Measurements from ENCODE around the gene YOD1. TPM values are rescaled to one million over a fixed set of nuclear protein-coding genes. Genes with fewer than 3 reads are reported as not detected.
"Not testable (repeated sequence)": the region's sequence is repeated elsewhere in the genome, so short reads cannot be mapped to it uniquely, and the experiment has no call there.

Gene YOD1
- total RNA-seq, 1 donor from 2014 or later = 5.8 TPM

DNA sequence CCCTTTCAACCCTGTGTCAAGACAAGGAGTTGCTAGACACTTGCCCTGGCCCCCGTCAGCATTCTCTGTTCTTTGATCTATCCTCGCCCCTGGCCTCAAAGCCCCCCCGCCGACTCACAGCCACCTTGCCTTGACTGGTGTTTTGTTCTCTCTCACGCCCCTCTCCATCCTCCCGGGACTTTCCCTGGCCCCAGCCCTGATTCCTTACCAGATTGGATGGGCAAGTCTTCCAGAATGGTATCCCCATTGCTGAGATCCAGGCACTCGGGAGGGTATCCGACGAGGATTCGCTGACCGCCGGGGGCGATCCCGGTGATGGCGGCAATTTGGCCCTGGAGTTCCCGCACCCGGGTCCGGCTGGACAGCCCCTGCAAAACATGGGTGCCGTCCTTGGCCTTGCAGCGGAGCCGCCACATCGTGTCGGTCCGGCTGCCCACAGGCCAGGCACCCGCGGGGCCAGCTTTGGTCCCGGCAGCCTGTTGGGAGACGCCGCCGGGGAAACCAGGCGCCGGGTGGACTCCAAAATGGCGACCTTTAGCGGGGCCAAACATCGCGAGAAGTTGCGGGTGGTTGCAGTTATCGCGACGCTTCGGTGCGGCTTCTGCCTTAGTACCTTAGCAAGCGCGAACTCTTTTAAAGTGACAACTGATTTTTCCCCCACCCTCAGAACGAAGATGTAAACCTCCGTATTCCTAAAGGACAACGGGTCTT lies 373 bp downstream of the YOD1 start:
- peak; percentile 89 to 94 for DNase-seq (ENCODE audit: low read depth in 2 of 2)

DNA sequence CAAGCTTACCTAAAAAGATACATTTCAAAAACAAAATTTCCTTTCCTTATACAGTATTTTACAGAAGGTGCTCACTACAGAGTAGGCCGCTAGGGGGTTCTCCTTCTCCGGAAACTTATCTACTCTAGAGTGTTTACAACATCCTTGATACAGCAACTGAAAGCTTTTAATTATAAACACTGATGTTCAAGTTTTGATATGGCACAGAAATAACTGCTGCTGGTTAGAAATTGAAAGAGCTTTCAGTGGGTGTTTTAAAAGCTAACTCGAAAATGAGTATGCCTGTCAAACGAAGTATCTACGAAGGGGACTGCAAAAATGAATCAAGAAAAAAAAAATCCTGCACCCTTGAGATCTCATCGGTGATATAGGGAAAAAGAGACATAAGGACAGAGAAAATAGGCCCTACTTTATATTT lies 1.0 kb downstream of the YOD1 start:
- peak; percentile 59 to 65 for DNase-seq (ENCODE audit: low read depth in 2 of 2)

DNA sequence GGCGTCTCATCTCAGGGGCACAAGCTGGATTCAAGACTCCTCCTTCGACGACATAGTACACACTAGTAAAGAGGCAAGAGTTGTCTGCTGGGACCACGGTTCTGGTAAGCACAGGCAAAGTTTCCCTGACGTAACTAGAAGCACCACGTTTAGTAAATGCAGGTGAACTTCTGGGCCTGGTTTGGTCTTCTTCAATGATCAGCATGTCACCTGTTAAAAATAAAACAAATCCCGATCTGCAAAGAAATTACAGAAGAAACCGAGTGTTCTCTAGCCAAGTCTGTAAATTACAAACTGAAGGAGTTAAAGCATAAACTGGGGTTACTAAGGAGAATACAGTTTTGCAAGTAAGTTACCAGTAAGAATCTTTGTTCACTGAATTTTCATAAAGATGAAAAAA lies 1.5 kb downstream of the YOD1 start:
- DNase-seq (ENCODE audit: low read depth in 2 of 2) = no peak

DNA sequence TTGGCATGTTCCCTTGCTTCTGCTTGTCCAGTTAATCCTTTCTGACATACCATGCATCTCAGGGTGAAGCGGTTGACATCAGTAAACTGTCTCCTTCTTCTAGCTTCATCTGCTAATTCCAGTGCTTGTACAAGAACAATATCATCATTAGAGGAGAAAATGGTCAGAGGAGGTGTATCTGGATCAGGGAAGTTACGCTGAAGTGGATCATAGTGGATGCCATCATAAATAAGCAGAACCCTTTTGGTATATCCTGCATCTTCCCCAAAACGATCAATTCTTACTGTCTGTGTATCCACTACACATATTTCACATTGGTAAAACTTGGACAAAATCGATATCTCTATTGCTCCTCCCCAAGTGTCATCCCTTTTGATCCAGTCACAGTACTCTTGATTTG lies 2.0 kb downstream of the YOD1 start:
- no peak for DNase-seq (ENCODE audit: low read depth in 2 of 2)

DNA sequence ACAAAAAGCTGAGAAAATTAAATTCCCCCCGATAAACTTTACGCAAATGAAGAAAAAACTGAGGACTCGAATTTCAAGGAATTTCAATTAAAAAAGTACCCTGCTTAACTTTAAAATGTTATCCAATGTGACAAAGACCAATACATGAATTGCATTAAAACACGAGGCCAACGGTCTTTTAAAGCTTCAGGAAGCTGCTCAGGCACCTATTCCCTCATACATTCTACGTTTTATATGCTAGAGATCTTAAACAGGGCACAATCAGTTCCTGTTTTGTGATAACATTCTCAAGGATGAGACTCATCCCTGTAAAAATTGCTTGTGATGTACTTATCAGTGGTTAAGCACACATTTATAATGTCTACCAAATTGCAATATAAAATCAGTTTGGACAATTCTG lies 3.0 kb downstream of the YOD1 start:
- DNase-seq (ENCODE audit: low read depth in 2 of 2) = no peak

DNA sequence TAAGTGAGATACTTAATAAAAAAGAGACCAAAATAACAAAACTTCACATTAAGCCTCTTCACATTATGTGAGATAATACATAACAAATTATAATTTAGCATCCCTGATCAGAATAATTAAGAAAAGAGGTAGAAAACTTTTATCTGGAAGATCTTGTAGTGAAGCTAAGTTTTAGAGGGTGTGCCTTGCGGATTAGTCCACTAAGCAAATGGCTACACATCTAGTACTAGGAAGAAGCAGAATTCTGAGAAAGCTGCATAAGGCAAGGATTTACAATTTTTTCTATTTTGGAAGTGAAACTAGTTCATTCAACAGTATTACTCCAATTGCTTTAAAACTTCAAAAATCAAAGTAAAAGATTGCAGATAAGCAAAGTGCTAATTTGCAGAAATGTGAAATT lies 3.5 kb downstream of the YOD1 start:
- DNase-seq (ENCODE audit: low read depth in 2 of 2) = no peak

DNA sequence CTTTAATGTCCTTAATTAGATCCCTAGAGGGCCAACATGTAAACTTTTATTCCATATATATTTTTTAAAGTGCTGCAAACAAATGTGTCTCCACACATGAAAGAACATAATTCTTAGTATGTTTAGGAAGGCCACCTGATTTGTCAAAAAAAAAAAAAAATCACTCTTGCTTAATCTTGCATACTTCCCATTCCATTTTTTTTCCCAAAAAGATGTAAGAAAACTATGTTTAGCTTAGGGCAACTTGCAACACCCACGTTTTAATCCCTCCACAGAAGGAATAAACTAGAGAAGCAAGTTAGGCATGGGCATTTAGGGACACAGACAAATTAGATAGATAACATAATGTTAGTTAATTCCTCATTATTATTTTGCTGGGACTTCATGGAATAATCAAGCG lies 5.6 kb downstream of the YOD1 start:
- no peak for DNase-seq (ENCODE audit: low read depth in 2 of 2)

DNA sequence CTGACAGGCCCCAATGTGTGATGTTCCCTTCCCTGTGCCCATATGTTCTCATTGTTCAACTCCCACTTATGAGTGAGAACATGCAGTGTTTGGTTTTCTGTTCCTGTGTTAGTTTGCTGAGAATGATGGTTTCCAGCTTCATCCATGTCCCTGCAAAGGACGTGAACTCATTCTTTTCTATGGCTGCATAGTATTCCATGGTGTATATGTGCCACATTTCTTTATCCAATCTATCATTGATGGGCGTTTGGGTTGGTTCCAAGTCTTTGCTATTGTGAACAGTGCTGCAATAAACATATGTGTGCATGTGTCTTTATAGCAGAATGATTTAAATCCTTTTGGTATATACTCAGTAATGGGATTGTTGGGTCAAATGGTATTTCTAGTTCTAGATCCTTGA lies 9.6 kb downstream of the YOD1 start:
- DNase-seq (ENCODE audit: low read depth in 2 of 2) = not testable (repeated sequence)

DNA sequence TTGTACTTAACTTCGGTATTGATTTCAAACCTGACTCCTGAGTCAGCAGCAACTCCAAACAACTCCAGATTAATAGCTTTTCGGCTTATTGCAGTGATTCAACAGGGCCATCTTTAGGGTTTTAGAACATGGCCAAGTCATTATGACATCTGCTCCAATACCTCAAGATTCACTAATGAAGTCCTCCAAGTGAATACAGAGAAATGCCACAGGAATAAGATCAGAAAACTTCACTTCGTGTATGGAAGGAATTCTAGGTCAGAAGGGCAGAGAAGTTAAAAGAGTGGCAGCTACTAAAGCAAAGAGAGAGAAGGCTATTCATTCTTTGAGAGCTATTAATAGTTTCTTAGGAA lies 10.9 kb downstream of the YOD1 start:
- no peak for DNase-seq (ENCODE audit: low read depth in 2 of 2)

DNA sequence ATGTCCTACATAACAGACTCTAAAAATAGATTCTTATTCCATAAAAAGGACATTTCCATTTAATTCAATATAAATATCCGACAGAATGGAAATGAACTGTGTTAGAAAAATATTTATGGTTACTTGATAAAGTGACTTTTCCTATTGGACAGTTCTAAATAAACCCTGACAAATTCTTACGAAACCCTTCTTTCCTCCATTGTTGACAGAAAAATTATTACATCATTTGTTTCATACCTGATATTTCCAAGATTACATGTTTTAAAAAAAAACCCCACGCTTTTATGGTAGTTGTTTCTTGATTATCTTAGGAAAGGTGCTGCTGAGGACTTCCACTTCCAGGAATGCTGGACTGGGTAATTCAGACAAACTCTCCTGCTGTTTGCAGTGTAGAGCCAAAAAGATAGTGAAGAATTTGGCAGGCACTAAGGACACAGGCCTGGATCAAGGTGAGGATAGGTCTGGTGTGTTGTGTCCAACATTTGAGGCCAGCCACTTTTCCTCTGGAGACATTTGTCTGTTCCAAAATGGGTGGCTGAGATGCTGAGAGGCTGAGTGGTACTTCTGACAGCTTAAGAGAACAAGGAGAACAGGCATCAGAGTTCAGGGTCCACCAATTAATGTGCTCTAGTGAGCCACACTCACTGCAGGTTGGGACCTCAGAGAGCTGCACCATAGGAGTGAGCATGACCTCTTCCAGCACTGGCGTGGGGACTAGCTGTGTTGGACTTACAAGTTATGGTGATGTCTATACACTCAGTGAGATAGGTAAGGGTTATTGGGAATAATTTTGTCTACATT lies 11.4 kb downstream of the YOD1 start:
- no peak for DNase-seq (ENCODE audit: low read depth in 2 of 2)

DNA sequence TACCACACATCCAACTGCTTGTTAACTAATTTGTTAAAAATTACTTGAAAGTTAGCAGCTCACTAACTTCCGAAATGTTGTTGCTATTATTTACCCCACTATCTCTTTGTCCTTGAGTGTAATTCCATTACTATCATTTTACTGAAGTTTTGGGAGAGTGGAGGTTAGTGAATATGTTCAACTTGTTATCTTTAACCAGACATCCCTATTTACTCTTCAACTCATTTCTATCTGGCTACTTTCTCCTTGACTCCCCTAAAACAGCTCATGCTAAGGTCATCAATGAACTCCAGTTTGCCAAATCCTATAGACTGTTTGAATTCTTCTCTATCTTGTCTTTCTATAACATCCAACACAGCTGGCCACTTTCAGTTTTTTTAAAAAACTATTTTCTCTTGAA lies 14.1 kb downstream of the YOD1 start:
- DNase-seq (ENCODE audit: low read depth in 2 of 2) = no peak

DNA sequence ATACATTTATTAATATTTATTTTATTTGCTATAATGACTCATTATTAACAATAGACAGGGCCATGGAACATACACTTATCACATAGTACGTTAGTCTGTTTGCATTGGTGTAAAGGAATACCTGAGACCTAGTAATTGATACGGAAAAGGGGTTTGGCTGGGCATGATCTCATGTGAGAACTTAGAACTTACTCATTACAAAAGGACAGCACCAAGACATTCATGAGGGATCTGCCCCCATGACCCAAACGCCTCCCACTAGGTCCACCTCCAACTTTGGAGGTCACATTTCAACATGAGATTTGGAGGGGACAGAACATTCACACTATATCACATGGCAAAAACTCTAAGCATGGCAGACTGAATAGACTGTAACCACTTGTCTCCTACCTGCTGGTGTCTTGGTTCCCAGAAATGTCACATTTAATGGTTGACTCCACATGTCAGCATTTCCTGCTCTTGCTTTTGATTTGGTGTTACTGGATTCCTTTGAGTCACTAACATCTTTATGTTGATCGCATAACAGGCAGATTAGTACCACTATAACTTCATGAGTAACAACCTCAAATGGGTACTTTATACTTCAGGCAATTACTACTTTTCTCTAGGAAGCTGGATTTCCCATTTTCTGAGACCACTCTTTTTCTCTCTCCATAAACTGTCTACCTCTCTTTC lies 15.0 kb downstream of the YOD1 start:
- DNase-seq (ENCODE audit: low read depth in 2 of 2) = no peak

DNA sequence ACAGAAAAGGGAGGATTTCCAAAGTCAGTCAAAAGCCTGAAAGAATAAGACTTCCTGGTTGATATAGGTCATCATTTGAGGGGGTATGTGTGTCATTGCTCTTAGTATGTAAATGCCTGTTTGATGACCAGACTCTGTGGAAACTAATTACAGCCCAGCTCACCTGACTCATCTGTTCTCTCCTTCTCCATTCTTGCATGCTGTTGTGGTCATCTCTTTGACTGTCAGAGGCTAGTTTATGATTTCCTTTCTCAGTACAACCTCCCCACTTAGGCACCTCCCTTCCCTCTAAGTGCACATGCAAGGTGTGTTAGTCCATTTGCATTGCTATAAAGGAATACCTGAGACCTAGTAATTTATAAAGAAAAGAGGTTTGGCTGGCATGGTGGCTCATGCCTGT lies 16.0 kb downstream of the YOD1 start:
- DNase-seq (ENCODE audit: low read depth in 2 of 2) = no peak

DNA sequence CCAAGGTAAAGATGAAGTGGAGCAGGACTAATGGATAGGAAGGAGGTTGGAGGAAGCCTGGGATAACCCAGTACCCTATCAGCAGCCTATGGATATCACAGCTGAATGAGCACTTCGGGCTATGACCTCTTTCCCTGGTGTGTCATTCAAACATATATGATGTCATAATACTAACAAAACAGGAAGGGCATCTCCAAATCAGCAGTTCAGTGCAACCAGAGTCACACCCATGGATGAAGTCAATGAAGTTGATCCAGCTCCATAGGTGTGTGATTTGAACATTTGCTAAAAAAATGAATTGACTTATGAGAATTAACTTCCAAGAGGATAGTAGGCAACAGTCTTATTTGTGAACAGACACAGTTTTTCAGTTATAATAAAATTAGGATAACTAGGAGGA lies 16.8 kb downstream of the YOD1 start:
- DNase-seq (ENCODE audit: low read depth in 2 of 2) = no peak

DNA sequence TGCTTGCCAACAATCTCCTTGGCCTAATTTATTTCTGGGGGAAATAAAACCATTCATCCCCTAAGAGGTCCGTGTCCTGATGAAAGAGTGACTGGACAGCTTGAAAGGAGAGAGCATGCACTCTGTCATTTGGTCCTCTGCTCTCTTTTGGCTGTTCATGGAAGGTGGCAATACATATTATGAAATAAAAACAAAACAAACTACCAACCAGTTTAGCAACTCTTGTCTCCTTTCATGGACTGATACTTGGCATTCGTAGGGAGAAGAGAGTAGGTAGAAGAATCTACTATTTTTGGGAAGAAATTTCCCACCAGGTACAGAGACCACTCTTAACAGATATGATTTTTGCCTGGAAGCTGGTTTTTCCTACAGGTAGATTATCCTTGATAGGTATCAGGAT lies 17.7 kb downstream of the YOD1 start:
- no peak for DNase-seq (ENCODE audit: low read depth in 2 of 2)

DNA sequence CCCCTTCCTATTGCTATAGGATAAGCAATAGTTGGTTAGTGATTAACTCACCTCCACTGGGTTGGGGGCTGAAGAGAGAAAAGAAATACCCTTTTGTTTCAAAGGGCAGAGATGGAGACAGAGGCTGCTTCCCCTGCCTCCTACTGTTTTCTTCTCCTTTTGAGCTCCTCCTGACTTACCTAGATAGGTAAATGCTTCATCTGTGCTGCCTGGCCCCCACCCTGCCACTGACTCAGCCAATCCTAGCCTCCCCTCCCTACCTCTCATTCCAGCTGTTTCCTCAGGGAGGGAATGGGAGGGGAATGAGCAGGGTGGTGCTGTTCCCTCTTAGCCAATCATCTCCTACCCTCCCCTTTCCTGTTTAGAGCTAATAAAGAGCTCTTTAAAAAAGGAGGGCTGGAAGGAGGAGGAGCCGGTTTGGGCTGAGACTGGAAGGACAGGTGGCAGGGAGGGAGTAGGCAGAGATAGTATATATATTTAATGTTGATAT lies 18.4 kb downstream of the YOD1 start, which contains the start of gene C1orf116:
C1orf116 (minus strand) TSS at position 229 of the 490 bp plus-strand sequence. CDS start 5,158 bp downstream, outside the sequence.
- DNase-seq (ENCODE audit: low read depth in 2 of 2) = no peak

DNA sequence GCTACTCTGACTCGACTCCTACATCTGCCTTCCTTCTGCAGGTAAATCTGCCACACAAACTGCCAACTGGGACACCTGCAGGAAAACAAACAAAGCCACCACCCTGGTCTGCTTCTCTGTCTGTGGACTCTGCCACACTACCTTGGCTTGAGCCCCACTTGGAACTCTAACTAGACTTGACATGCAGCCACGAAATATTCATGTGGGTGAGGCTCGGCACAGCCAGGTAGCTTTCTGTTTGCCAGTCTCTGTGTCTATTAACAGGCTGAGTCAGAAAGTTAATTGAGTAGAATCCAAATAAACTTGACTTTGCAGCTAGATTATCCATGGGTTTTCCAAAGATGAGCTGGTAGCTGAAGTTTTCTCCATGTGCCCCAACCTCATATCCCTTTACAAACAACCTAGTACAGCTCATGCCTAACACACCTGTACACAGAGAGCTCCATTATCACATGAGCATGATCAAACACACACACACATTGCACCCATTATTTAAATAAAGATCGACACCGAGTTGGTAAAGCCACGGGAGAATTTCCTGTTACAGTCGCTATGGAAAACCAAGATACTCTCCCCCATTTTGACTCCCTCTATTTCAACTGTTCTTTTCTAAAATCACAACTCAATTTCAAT lies 19.3 kb downstream of the YOD1 start:
- no peak for DNase-seq (ENCODE audit: low read depth in 2 of 2)

DNA sequence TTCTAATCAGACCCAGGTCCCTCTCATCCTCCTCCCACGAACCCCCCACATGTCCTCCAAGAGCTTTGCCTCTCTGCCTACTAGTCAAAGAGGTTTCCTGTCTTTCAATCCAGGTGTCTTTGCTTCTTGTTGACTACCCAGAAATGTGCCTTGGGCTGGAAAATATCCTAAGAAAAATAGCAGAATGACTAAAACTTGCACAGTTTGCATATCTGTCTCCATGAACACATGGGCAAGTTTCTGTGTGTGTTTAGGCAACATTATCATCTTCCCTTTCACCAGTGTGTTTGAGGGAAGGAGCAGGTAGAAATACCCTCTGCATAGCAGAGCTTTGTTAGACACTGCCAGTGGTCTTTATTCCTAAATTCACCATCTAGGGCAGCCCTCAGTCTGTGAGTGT lies 20.0 kb downstream of the YOD1 start:
- DNase-seq (ENCODE audit: low read depth in 2 of 2) = no peak

DNA sequence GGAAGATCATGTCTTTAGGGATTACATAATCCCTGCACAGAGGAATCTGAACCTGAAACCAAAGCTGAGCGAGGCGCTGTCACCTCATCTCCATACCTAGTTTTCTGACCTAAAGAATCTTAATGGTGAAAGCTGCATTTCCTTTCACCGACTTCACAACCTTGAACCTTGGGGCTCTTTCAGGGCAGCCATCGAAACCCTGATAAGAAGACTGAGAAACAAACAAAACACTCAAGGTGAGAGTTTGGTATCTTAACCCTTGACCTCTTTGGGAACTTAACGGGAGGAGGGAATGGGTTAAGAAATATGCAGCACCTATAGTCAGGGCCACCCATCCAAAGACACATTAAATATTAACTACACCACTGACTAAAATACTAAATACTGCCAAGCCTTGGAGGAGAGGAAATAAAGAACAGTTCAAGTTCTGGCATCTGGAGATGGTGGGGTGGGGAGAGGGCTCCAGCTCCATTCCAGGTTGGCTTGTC lies 20.4 kb downstream of the YOD1 start:
- DNase-seq (ENCODE audit: low read depth in 2 of 2) = no peak

DNA sequence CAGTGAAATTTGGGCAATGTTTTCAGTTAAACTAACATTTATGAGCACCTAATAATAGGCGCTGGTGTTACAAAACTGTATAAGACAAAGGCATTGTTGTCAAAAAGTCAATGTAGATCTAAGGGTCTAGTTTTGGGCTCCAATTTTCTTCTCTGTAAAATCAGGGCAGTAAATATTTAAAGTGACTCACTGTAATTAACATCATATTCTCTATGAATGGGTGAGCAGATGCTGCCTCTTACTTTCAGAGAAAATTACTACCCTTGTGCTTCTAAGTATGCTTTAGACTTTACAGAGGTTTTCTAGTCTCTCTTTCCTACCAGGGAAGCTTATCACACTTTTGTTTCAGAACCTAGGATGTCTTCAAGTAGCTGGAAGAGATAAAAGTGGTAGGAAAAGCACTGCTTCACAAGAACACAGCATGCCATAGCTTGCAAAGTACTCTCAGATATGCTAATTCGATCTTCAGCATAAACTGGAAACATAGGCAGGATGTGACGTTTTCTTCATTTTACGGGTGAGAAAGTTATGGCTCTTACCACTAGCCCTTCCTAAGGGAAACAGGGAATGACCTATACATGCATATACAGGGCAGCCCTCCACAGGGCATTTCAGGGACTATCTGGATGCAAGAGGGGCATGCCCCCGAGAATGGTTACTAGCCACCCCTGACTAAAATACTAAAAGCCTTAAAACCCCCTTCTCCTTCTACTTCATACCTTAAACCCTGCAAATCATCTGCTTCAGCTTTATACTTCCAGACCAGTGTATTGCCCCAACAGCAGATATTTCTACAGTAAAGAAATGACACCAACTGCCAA lies 21.1 kb downstream of the YOD1 start:
- DNase-seq (ENCODE audit: low read depth in 2 of 2) = no peak
